Activated CD8-positive, alpha-beta memory T cell treated with anti-CD3 and anti-CD28 coated beads, Interleukin-2, amount 50 U/mL, for 24 hours (primary cell): ENCODE measurements around the gene STK17B.
"Not testable (repeated sequence)": the region's sequence is repeated elsewhere in the genome, so short reads cannot be mapped to it uniquely, and the experiment has no call there.

Source experiments
- DNase-seq: peaks from one replicate; pipeline ENCODE4 v3.0.0-alpha.2; 2020; ENCODE audit errors: extremely low read depth

STK17B gene

DNA sequence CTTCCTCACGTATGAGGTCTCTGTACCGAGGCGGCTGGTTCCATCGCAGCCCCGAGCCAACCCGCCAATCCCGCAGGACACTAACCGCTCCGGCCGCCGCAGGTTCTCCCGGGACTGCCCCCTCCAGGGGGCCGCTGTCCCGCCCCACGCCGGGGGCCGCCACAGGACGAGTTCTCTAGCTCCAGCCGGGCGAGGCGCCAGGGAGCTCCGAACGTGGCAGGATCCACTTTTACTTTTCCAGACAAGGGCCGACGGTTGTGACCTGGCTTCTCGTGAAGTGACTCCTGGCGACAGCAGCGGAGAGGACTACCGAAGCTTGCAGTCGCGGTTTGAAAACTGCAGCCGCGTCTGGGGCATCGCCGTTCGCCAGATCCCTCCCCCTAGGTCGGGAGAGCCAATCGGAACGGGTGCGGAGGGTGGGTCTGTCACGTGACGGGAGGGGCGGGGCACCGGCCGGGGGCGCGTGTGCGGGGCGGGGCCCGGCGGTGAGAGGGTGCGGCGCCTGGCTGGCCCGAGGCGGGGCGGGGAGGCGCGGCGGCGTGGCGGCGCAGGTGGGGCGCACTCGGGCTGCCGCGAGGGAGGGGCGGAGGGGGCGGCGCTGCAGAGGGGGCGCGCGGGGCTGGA is at the start of gene STK17B:
STK17B (minus strand) TSS at position 331 of the 624 bp plus-strand sequence. CDS start 8,195 bp downstream, outside the sequence.
- DNase-seq: peak; percentile 89

DNA sequence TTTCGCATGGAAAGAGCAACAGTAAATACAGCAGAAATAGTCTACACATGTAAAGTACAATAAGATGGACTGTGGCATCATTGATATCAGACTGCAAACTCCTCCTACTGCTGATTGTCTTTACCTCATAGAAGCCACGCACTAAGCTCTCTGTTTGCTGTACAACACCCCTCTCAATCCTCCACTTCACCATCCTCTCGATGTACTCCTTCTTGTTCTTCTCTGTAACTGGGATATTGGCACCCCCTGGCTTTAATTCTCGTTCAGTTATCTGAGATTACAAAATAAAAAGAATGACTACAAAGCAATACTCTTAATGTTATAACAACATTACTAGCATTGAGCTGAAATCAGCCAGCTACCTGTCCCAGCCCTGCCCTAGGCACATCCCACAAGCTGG is 49.3 kb upstream of the STK17B start:
- no peak for DNase-seq

DNA sequence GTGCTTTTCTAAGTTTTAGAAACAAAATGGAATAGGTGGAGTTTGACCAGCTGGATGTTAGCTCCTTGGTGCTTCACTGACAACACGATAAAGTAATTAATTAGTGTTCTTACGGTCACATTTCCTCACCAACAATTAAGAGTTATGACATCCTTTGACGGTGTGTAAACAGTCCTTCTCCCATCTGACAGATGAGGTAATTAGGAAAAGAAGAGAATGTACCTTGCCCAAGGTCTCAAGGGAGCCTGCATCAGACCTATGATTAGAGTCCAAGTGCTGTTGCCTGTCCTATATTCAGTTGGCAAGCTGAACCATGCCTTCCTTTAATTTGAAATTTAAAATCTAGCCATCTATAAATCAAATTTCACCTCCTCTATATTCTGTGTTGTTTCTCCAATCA is 48.3 kb upstream of the STK17B start:
- no peak for DNase-seq

DNA sequence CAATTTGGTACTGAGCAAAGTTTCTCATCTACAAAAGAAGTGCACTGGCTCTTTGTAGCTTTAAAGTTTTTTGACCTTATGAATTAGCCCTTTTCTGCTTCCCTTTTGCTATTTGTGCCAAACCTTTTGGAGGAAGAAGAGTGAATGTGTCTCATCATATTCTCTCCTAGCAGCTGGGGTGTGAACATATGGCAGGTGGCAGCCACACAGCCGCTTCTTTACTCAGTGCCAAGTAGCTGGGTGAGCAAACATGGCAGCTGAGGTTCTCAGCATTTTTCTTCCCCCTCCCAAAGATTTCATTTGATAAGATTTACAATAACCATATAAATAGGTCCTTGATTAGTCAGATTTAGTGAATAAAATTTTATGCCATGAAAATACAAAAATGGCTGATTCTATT is 46.7 kb upstream of the STK17B start:
- DNase-seq: no peak

DNA sequence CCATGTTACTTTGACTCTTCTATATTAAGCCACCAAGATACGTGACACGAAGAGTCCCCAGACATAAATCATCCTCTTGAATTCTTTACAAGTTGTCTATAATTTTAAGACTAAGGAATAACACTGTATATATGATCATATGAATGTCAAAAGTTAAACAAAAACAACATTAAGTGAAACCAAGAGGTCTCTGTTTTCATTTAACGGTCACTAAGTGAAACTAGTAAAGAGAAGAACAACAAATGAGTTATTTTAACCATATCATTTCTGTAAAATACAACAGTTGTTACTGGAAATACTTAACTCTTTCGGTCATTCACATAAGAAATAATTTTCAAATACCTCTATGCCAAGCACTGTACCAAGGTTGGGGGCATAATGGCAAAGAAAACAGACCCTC is 45.7 kb upstream of the STK17B start:
- no peak for DNase-seq

DNA sequence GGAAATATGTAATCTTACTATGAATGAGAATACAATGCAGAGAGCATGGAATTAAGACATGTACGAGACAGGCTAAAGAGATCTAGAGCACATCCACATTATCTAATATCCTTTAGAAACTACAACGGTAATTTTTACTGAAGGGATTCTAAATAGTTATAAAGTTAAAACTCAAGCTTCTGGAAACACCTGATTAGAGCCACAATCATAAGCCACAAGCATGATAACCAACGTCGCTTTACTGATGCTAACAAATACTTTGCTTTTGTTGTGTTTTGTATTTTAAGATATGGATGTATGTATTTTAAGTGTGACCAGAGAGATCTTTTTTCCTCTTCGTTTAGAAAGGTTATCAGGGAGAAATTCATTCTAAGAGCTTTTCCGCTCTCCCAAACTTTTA is 44.0 kb upstream of the STK17B start:
- DNase-seq: no peak

DNA sequence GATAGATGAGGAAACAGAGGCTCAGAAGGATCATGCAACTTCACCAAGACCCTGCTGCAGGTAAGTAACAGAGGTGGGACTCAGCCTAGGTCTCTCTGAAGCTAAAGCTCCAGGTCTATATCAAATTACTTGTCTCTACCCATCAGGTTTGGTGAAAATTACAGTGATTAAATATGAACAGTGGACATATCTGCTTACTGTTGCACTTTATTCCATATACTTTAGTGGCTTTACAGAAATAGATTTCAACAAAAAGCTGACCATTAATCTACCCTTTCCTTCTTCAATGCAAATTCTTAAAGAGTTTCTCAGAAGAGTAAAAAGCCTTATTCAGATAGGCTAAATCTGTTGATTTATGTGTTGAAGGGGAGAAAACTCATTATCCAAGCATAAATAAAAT is 42.8 kb upstream of the STK17B start:
- DNase-seq: no peak

DNA sequence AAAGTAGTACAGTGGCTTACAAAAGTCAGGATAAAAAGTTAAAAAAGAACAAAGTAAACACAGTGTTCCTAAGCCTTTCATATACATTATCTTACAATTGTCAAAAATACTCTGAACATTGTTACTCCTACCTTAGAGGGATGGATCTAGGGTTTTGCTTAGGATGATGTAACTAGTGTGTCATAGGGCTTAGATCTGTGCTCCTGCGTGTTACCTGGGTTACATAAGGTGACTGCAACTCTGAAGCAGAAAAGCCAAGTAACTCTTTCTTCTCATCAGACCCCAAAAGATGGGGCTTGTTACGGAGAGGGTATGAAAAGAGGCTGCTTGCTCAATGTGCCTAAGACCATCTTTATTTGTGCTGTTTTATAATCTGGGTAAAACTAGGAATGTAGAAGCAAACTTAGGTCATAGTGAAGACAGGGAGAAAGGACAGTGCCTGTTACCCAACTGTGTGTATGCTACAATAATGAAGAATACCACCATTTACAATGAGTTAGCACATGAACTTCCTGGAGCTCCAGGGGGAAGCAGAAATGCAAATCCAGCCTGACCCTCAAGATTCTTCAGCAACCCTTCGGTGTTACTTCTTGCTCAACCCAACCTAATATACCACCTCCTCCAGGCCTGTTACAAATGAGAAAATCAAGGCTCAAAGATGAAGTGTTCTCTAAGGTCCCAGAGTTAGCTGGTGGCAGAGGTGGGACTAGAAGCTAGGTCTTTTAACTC is 42.0 kb upstream of the STK17B start:
- DNase-seq: no peak

DNA sequence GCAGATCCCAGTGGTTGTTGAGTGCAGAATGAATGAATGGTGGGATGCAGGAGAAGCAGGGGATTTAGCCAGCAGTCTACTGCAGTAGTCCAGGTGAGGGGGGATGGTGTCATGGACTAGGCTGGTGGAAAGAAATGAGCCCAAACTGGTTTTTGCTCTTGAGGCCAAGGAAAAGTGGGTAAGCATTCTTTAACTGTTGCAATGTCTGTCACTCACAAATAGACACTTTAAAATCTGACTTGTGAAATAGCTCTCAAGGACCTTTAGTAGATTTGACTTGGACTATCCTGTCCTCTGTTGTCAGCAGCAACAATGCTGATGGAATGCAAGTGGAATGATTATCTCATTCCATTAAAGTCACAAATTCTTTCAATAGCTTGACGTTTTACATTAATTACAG is 37.5 kb upstream of the STK17B start:
- DNase-seq: no peak

DNA sequence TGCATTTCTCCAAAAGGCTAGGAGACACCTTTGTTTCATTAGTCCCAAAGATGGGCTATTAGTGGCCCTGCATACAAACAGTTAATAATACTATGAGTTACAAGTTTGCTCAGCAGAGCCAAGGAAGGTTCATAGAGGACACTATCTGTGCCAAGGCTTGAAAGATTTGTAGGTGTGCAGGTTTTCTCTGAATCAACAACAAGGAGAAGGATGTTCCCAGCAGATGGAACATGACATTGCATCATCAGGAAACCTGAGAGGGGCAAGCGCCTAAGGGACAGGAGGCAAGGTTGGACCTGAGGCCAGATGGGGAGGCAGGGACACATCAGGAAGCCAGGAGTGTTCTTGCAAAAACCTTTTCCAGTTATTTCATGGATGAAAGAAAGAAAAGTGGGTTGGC is 35.4 kb upstream of the STK17B start:
- DNase-seq: no peak

DNA sequence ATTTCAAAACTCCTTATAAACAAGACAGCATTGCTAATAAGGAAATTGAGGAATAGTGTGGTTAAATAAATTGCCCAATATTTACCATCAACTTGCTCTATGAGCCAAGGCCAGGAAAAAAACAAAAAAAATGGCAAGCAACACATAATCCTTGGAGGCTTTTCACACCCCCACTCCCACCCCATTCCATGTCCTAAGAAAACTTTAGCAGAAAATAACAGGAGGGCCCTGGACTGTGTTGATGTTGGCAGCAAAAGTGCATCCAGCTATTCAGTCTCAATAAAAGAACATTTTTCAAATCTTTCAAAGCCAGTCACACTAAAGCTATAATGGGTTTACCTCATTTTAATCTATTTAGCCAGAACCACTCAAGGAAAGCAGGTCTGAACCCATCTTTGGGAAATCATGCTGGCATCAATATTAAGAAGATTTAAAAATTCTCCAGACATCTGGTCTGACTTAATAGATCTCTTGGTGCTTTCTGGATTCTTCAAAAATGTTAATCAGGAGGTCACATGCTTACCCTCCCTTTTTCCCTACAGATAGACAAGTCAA is 34.6 kb upstream of the STK17B start:
- DNase-seq: no peak

DNA sequence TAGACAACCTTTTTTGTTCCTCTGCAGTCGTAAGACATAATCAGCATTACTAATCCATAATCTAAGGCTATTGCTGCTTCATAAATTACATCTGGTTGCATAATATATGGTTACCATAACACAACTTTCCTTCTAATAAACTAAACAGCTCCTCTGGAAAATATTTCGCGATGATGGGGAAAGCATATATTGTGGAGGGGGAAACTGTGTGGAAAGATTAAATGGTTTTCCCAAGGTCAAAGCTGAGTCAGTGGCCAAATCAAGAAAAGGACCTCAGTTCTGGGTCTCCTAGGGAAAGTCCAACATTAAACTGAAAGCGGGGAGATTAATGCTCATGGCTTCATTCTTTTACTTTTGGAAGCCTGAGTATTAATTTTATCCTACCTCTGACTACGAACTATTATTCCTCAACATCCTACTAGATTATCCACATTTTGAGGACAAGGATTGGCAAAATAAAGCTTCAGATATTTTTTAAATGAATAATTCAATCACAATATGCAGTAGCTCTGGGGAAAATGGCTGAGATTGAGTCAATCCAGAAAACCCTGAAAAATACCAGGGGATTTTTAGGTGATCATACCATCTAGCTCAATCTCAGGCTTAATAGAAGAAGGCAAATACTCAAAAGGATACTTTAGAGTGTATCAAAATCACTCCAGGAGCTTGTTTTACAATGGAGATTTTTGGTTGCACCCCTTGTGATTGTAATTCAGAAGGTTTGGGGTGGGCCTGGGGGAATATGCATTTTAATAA is 33.8 kb upstream of the STK17B start:
- no peak for DNase-seq

DNA sequence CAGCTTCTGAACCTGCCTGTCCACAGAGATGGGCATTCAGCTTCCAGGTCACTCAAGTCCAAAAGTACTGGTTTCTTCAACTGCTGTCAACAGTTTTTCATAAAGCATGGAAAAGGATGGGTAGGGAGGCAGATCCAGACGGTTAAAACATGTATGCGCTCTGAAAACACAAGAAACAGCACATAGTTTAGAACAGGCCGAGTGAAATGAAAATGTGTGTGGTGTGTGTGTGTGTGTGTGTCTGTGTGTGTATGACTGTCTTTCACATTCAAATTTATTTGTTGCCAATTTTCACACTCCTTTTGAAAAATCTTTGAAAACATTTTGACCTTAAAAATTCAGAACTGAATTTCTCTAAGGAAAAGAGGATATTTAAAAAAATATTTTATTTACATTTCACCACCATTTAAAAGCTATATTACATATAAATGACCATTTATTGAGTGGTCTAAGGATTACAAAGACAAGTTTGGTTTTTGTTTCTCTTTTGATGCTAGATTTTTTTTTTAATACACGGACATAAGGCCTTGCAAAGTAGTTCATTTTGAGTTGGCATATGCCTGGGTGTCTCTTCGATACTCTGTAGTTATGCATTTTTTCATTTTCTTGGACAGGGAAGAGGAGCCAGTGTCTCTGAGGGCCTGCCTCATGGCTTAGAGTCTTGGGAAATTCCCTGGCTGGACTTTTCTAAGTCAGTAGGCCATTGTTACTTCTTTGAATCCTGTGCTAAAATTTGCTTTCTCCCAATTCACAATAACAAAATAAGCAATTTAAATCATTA is 30.0 kb upstream of the STK17B start:
- DNase-seq: no peak

DNA sequence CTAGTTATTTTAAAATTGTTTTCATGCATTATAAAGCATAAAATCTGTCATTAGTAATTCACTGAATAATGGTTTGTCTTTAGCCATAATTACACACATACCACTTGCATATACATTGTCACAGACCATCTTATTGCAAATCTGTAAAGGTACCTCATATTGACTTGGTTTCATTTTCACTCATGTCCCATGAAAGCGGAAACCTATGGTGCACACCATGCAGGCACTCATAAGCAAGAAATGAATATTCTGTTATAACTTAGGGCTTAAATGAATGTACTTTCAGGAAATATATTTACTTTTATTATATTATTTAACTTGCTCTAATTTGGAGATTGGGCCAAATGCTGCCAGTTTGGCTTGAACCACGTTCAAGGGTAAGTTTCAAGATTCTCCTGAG is 29.2 kb upstream of the STK17B start:
- DNase-seq: no peak

DNA sequence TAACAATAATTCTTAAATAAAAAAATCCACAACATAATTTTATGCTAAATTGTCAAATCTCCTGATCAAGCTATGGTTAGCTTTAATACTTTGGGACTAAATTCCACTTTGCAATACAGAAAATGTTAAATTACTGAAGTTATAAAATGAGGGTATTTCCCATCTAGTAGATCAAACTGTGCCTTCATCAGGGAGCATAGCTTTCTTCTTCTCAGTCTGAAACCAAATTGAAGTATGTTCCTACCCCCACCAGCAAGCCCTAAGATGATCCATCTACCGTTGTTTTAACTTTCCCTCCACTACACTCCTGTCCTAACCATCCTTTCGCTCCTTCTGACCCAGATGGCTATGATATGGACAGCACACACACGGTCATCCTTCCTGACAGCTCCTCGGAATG is 24.4 kb upstream of the STK17B start:
- DNase-seq: no peak

DNA sequence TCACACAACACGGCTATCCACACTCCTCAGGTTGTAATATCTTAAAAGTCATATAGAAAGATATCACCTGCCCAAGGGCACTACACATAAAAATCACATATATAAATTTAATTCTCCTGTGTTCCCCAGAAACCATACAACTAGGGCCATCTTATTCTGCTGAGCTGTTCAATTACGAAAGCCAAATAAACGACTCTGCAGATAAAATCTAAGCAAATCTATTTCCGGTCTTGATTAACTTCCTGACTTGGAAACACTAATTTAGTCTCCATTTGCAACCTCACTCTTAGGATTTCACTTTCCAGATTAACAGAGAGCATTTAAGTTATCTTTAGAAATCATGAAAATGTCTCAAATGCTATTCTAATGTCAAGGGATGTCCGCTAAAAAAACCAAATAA is 23.9 kb upstream of the STK17B start:
- no peak for DNase-seq

DNA sequence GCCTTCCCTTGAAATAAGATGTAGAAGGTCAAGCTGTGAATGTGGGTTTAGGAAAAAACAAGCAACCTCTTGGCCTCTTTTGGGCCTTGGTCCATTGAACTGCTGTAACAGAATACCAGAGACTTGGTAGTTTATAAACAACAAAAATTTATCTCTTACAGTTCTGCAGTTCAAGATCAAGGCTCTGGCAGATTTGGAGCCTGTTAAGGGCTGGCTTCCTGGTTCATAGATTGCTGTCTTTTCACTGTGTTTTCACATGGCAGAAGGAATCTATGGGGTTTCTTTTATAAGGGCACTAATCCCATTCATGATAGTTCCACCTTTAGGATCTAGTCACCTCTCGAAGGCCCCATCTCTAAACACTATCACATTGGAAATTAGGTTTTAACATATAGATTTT is 20.2 kb upstream of the STK17B start:
- DNase-seq: no peak

DNA sequence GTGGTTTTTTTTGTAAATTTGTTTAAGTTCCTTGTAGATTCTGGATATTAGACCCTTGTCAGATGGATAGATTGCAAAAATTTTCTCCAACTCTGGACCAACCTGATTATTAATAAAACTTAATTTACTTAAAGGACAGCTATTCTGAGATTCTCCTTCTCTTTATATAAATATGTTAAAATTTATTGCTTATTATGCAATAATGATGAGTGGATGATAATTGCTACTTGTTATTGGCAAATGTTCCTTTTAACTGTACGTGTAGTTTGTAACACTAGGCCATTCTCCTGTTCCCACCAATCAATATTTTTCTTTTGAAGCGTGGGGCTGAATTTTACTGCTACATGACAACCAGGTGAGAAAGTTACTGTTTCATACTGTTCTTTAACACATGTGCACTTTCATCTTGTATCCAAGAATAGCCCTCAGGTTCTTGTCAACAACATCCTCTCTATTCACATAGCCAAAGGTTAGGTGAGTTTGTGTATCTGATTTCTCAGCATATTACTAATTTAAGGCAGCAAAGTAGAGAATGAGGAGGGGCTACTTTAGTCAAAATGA is 16.6 kb upstream of the STK17B start:
- no peak for DNase-seq

DNA sequence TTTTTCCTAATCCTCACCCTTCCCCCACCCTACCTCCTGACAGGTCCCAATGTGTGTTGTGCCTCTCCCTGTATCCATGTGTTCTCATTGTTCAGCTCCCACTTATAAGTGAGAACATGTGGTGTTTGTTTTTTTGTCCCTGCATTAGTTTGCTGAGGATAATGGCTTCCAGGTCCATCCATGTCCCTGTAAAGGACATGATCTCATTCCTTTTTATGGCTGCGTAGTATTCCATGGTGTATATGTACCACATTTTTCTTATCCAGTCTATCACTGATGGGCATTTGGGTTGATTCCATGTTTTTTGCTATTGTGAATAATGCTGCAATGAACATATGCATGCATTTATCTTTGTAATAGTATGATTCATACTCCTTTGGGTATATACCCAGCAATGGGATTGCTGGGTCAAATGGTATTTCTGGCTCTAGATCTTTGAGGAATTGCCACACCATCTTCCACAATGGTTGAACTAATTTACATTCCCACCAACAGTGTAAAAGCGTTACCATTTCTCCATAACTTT is 15.9 kb upstream of the STK17B start:
- not testable (repeated sequence) for DNase-seq

DNA sequence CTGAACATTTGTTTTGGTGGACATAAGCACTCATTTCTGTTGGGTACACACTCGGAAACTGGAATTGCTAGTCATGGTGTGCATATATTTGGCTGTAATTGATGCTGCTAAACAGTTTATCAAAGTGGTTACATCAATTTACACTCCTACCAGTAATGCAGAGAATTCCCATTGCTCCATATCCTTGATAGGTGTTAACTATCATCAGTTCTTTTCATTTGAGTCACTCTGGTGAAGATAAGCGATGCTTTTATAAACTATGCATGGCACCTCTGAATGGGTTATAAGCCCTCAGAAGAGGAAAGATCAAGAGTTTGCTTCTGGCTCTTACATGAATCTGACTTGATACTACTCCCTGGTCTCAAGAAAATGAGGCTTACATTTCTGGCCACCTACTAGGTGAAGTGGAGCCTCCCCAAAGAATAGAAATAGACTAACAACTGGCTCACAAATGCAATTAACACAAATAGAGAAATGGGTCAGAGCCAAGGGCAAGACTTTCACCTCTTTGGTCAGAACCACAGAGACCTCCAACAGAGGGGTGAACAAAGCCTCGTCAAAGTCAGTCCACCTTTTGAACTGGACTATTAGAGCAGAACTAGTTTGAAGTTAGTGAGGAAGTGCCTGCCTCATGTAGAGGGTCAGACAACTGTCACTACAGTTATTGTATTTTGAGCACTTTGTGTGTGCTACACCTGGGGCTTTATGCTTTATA is 15.0 kb upstream of the STK17B start:
- no peak for DNase-seq

DNA sequence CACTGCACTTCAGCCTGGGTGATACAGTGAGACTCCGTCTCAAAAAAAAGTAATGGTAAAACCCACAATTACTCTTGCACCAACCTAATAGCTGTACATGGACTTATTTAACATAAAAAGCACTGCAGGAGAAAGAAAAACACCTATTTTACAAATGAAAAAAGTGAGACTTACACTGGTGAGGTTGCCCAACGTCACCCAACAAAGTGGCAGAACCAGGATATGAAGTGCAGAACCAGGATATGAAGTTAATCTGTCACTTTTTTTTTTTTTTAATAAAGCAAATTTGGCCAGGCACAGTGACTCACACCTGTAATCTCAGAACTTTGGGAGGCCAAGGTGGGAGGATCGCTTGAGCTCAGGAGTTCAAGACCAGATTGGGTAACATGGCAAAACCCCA is 13.5 kb upstream of the STK17B start:
- no peak for DNase-seq
